ENCODE results near the gene ZFYVE28. TPM values are rescaled to one million over a fixed set of nuclear protein-coding genes. Genes with fewer than 3 reads are reported as not detected.

Gene ZFYVE28
- total RNA-seq, 4 donors from 2014 or later: 20.6 to 153 (median 63.2) TPM

- Histone ChIP-seq H3K9me3 (no peaks in the 10 kb centered on the region), H3K36me3 (peaks cover 0 to 19% (median 0%) of the 10 kb centered on the region in 3 donors), H3K27me3 (no peaks in the 10 kb centered on the region), H3K4me1 (peaks cover 0 to 16% (median 6%) of the 10 kb centered on the region in 4 donors), H3K27ac (no peak overlapping the region), H3K4me3 (no peak overlapping the region)
- TF ChIP-seq, protein P1, sequence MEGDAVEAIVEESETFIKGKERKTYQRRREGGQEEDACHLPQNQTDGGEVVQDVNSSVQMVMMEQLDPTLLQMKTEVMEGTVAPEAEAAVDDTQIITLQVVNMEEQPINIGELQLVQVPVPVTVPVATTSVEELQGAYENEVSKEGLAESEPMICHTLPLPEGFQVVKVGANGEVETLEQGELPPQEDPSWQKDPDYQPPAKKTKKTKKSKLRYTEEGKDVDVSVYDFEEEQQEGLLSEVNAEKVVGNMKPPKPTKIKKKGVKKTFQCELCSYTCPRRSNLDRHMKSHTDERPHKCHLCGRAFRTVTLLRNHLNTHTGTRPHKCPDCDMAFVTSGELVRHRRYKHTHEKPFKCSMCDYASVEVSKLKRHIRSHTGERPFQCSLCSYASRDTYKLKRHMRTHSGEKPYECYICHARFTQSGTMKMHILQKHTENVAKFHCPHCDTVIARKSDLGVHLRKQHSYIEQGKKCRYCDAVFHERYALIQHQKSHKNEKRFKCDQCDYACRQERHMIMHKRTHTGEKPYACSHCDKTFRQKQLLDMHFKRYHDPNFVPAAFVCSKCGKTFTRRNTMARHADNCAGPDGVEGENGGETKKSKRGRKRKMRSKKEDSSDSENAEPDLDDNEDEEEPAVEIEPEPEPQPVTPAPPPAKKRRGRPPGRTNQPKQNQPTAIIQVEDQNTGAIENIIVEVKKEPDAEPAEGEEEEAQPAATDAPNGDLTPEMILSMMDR (IDR thresholded peaks at IDR 0.05): no peak
- no peak for TF ChIP-seq POLR2A (IDR thresholded peaks at IDR 0.05)
- no peak for DNase-seq
Measured at GRCh38 chr4:2267320-2267811, 151.1 kb downstream of the ZFYVE28 start.

- DNase-seq: no peak
- Histone ChIP-seq H3K27ac (no peak overlapping the region), H3K27me3 (no peaks in the 10 kb centered on the region), H3K4me1 (peaks cover 0 to 16% (median 6%) of the 10 kb centered on the region in 4 donors), H3K36me3 (peaks cover 0 to 13% (median 0%) of the 10 kb centered on the region in 3 donors), H3K4me3 (no peak overlapping the region), H3K9me3 (no peaks in the 10 kb centered on the region)
- TF ChIP-seq POLR2A (IDR thresholded peaks at IDR 0.05): no peak
- TF ChIP-seq, protein P1 (IDR thresholded peaks at IDR 0.05): no peak
Measured at GRCh38 chr4:2266821-2267220, 151.6 kb downstream of the ZFYVE28 start.

- Histone ChIP-seq H3K27me3 (no peaks in the 10 kb centered on the region), H3K36me3 (peaks cover 0 to 8% (median 0%) of the 10 kb centered on the region in 3 donors), H3K9me3 (no peaks in the 10 kb centered on the region), H3K27ac (peak overlapping the region in 1 of 4 donors; percentile 35), H3K4me3 (no peak overlapping the region), H3K4me1 (peaks cover 0 to 16% (median 7%) of the 10 kb centered on the region in 4 donors)
- TF ChIP-seq POLR2A (IDR thresholded peaks at IDR 0.05): no peak
- TF ChIP-seq, protein P1 (IDR thresholded peaks at IDR 0.05): no peak
- DNase-seq: no peak
Measured at GRCh38 chr4:2266181-2266580, 152.3 kb downstream of the ZFYVE28 start.

- TF ChIP-seq, protein P1 (IDR thresholded peaks at IDR 0.05): no peak
- no peak for TF ChIP-seq POLR2A (IDR thresholded peaks at IDR 0.05)
- Histone ChIP-seq H3K4me1 (peaks cover 0 to 21% (median 13%) of the 10 kb centered on the region in 4 donors), H3K9me3 (no peaks in the 10 kb centered on the region), H3K27me3 (no peaks in the 10 kb centered on the region), H3K36me3 (peaks cover 0 to 3% (median 0%) of the 10 kb centered on the region in 3 donors), H3K27ac (peak overlapping the region in 1 of 4 donors; percentile 35), H3K4me3 (no peak overlapping the region)
- DNase-seq: no peak
Measured at GRCh38 chr4:2265113-2266110, 153.0 kb downstream of the ZFYVE28 start.

- Histone ChIP-seq H3K36me3 (no peaks in the 10 kb centered on the region), H3K4me3 (no peak overlapping the region), H3K9me3 (no peaks in the 10 kb centered on the region), H3K4me1 (peaks cover 0 to 29% (median 15%) of the 10 kb centered on the region in 4 donors), H3K27me3 (no peaks in the 10 kb centered on the region), H3K27ac (no peak overlapping the region)
- DNase-seq: no peak
- TF ChIP-seq, protein P1 (IDR thresholded peaks at IDR 0.05): no peak
- no peak for TF ChIP-seq POLR2A (IDR thresholded peaks at IDR 0.05)
Measured at GRCh38 chr4:2264481-2265041, 153.9 kb downstream of the ZFYVE28 start.

Data from Peyer's patch (tissue), 4 donors.